Measurements from ENCODE around the gene EPS15.

Gene EPS15

GRCh38 chr1:51527144-51527543 is 8.1 kb upstream of the EPS15 start:
- no peak for TF ChIP-seq EZH2phosphoT487 (IDR thresholded peaks at IDR 0.05; ENCODE audit: borderline replicate concordance)
- TF ChIP-seq, protein P1, sequence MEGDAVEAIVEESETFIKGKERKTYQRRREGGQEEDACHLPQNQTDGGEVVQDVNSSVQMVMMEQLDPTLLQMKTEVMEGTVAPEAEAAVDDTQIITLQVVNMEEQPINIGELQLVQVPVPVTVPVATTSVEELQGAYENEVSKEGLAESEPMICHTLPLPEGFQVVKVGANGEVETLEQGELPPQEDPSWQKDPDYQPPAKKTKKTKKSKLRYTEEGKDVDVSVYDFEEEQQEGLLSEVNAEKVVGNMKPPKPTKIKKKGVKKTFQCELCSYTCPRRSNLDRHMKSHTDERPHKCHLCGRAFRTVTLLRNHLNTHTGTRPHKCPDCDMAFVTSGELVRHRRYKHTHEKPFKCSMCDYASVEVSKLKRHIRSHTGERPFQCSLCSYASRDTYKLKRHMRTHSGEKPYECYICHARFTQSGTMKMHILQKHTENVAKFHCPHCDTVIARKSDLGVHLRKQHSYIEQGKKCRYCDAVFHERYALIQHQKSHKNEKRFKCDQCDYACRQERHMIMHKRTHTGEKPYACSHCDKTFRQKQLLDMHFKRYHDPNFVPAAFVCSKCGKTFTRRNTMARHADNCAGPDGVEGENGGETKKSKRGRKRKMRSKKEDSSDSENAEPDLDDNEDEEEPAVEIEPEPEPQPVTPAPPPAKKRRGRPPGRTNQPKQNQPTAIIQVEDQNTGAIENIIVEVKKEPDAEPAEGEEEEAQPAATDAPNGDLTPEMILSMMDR (conservative IDR thresholded peaks at IDR 0.05; ENCODE audit: low read length) = no peak
- Histone ChIP-seq H2AFZ (ENCODE audit: low read length) (no peak overlapping the region), H3F3A (ENCODE audit: low read depth) (no peaks in the 10 kb centered on the region)

GRCh38 chr1:51526248-51526647 is 7.2 kb upstream of the EPS15 start:
- Histone ChIP-seq H3K36me3 (ENCODE audit: insufficient read depth, low read length) (no peaks in the 10 kb centered on the region), H3K4me2 (ENCODE audit: low read depth, low read length, poor library complexity, severe bottlenecking) (no peak overlapping the region), H3F3A (ENCODE audit: low read depth) (no peaks in the 10 kb centered on the region), H2AFZ (ENCODE audit: low read length) (no peak overlapping the region), H3K9me2 (replicated peaks; ENCODE audit: low read depth, low read length) (no peaks in the 10 kb centered on the region), H3K4me1 (ENCODE audit: insufficient read depth, low read length, poor library complexity, severe bottlenecking) (peaks cover under 1% of the 10 kb centered on the region), H3K4me3 (ENCODE audit: low read length, poor library complexity, severe bottlenecking) (no peak overlapping the region), H4K20me1 (ENCODE audit: insufficient read depth, low read length, poor library complexity, severe bottlenecking) (no peaks in the 10 kb centered on the region), H3K9ac (ENCODE audit: low read depth, low read length, poor library complexity, severe bottlenecking) (no peak overlapping the region), H3K27me3 (ENCODE audit: insufficient read depth, low read length, poor library complexity, severe bottlenecking) (no peaks in the 10 kb centered on the region), H3K79me2 (ENCODE audit: insufficient read depth, low read length) (no peaks in the 10 kb centered on the region), H3K9me3 (ENCODE audit: insufficient read depth, low read depth, low read length) (no peaks in the 10 kb centered on the region)
- no peak for TF ChIP-seq EZH2phosphoT487 (IDR thresholded peaks at IDR 0.05; ENCODE audit: borderline replicate concordance)
- TF ChIP-seq, protein P1 (conservative IDR thresholded peaks at IDR 0.05; ENCODE audit: low read length) = no peak

More at GRCh38 chr1:51527144-51527543, 8.1 kb upstream of the EPS15 start:
- Histone ChIP-seq H3K4me1 (ENCODE audit: insufficient read depth, low read length, poor library complexity, severe bottlenecking) (no peaks in the 10 kb centered on the region), H4K20me1 (ENCODE audit: insufficient read depth, low read length, poor library complexity, severe bottlenecking) (no peaks in the 10 kb centered on the region), H3K9ac (ENCODE audit: low read depth, low read length, poor library complexity, severe bottlenecking) (no peak overlapping the region), H3K9me2 (replicated peaks; ENCODE audit: low read depth, low read length) (no peaks in the 10 kb centered on the region), H3K4me3 (ENCODE audit: low read length, poor library complexity, severe bottlenecking) (no peak overlapping the region), H3K36me3 (ENCODE audit: insufficient read depth, low read length) (no peaks in the 10 kb centered on the region), H3K27me3 (ENCODE audit: insufficient read depth, low read length, poor library complexity, severe bottlenecking) (no peaks in the 10 kb centered on the region), H3K4me2 (ENCODE audit: low read depth, low read length, poor library complexity, severe bottlenecking) (no peak overlapping the region), H3K9me3 (ENCODE audit: insufficient read depth, low read depth, low read length) (no peaks in the 10 kb centered on the region), H3K79me2 (ENCODE audit: insufficient read depth, low read length) (no peaks in the 10 kb centered on the region)

DNA sequence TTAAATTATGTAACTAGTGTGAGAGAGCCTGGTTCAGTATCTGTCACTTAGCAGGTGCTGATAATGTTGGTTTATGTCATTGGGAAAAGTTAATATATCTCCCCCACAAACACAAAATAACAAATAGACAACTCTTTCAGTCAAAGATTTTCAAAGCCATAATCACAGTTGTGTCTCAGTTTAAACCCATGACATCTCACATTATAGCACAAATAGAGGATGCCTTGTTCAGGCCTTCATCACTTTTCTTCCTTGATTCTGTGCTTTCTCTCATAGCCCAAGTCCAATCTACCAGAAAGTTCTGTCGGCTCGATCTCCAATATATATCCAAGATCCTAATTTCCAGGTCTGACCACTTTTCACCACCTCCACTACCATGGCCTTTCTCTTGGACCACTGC is 6.2 kb upstream of the EPS15 start:
- Histone ChIP-seq H3K36me3 (ENCODE audit: insufficient read depth, low read length) (no peaks in the 10 kb centered on the region), H3K4me3 (ENCODE audit: low read length, poor library complexity, severe bottlenecking) (no peak overlapping the region), H3F3A (ENCODE audit: low read depth) (peaks cover 6% of the 10 kb centered on the region; the same call in 1 of the 2 replicates), H3K4me1 (ENCODE audit: insufficient read depth, low read length, poor library complexity, severe bottlenecking) (peaks cover 10% of the 10 kb centered on the region), H4K20me1 (ENCODE audit: insufficient read depth, low read length, poor library complexity, severe bottlenecking) (no peaks in the 10 kb centered on the region), H3K9me3 (ENCODE audit: insufficient read depth, low read depth, low read length) (no peaks in the 10 kb centered on the region), H3K4me2 (ENCODE audit: low read depth, low read length, poor library complexity, severe bottlenecking) (no peak overlapping the region), H3K9me2 (replicated peaks; ENCODE audit: low read depth, low read length) (no peaks in the 10 kb centered on the region), H3K79me2 (ENCODE audit: insufficient read depth, low read length) (no peaks in the 10 kb centered on the region), H3K27me3 (ENCODE audit: insufficient read depth, low read length, poor library complexity, severe bottlenecking) (no peaks in the 10 kb centered on the region), H3K9ac (ENCODE audit: low read depth, low read length, poor library complexity, severe bottlenecking) (no peak overlapping the region), H2AFZ (ENCODE audit: low read length) (no peak overlapping the region)
- TF ChIP-seq, protein P1 (conservative IDR thresholded peaks at IDR 0.05; ENCODE audit: low read length) = no peak
- TF ChIP-seq EZH2phosphoT487 (IDR thresholded peaks at IDR 0.05; ENCODE audit: borderline replicate concordance) = no peak

Data from Loucy (cell line).